Right lobe of liver (tissue), 4 donors: ENCODE results near the gene BTBD18.

Experiments
- CTCF ChIP-seq, 4 donors: fragments of 200-600 bp in 3 of 4; fragments of 450-650 bp in 1 of 4; IDR thresholded peaks; one replicate each; pipeline versions ENCODE4 v1.5.1 to v1.8.0; 2016 to 2022; ENCODE audit warnings: antibody characterized with exemption in 4 of 4, mild to moderate bottlenecking in 2 of 4
- POLR2A ChIP-seq: fragments of 450-650 bp; IDR thresholded peaks from one replicate; pipeline ENCODE4 v1.6.1; 2017; ENCODE audit warnings: antibody characterized with exemption, mild to moderate bottlenecking
- donor health status: DM: no; HTN: no; CAD: no.
- donor health status: DM: no; HTN: no; CAD: no.
- donor health status: DM: no; HTN: yes; CAD: no.

- TF ChIP-seq POLR2A (no peak), CTCF (IDR thresholded peaks at IDR 0.05) (no peak)
Measured at GRCh38 chr11:57771365-57771764, 19.7 kb upstream of the BTBD18 start.
